Epidermal melanocyte (primary cell): ENCODE data around the gene MED12L.
A peak's percentile ranks its signal among the peaks of the same experiment; 100 is the strongest.
"Not testable (repeated sequence)": the region's sequence is repeated elsewhere in the genome, so short reads cannot be mapped to it uniquely, and the experiment has no call there.

Experiments
- DNase-seq: peaks from one replicate; pipeline ENCODE4 v3.0.0; 2011; ENCODE audit warnings: low spot score; ENCODE audit not compliant: insufficient read length

Gene MED12L, protein sequence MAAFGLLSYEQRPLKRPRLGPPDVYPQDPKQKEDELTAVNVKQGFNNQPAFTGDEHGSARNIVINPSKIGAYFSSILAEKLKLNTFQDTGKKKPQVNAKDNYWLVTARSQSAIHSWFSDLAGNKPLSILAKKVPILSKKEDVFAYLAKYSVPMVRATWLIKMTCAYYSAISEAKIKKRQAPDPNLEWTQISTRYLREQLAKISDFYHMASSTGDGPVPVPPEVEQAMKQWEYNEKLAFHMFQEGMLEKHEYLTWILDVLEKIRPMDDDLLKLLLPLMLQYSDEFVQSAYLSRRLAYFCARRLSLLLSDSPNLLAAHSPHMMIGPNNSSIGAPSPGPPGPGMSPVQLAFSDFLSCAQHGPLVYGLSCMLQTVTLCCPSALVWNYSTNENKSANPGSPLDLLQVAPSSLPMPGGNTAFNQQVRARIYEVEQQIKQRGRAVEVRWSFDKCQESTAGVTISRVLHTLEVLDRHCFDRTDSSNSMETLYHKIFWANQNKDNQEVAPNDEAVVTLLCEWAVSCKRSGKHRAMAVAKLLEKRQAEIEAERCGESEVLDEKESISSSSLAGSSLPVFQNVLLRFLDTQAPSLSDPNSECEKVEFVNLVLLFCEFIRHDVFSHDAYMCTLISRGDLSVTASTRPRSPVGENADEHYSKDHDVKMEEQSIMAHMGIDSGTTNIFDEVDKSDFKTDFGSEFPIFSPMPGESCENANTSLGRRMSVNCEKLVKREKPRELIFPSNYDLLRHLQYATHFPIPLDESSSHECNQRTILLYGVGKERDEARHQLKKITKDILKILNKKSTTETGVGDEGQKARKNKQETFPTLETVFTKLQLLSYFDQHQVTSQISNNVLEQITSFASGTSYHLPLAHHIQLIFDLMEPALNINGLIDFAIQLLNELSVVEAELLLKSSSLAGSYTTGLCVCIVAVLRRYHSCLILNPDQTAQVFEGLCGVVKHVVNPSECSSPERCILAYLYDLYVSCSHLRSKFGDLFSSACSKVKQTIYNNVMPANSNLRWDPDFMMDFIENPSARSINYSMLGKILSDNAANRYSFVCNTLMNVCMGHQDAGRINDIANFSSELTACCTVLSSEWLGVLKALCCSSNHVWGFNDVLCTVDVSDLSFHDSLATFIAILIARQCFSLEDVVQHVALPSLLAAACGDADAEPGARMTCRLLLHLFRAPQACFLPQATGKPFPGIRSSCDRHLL (N-terminal part only)

GRCh38 chr3:151085227-151085888, at the start of gene MED12L:
Gene MED12L (plus strand): TSS chr3:151085664. CDS start chr3:151086927, 1,263 bp downstream.
- peak; percentile 87 for DNase-seq

DNA sequence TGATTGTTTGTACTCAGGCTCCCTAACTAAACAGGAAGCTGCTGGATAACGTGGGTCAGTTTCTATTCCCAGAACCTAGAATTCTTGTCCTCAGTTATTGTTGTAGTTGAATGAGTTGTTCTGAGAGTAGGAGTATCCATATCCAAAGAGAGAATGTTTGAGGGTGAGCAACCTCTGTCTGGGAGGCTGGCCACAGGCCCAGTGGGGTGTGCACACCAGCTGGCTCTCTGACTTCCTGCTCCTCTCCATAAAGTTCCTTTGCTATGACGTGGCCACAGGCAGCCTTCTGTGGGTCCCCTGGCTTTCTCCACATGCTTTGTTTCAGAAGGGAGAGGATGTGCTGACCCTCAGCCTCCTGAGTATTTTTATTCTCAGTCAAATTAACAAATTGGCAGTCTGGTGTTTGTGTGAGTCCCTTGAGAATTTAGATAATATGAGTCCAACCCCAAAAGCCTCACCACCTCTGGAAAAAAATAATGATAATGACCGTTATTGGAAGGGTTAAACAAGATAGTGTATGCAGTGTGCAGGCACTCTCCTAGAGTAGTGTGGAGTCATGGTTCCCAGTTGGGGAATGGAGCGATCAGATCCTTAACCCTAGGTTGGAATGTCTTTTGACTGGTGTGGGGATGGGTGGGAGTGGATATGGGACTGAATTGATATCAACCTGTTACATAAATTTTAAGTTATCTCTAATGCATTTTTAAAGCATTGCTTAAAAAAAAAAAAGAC, 47.6 kb upstream of the MED12L start:
- peak; percentile 44 for DNase-seq

DNA sequence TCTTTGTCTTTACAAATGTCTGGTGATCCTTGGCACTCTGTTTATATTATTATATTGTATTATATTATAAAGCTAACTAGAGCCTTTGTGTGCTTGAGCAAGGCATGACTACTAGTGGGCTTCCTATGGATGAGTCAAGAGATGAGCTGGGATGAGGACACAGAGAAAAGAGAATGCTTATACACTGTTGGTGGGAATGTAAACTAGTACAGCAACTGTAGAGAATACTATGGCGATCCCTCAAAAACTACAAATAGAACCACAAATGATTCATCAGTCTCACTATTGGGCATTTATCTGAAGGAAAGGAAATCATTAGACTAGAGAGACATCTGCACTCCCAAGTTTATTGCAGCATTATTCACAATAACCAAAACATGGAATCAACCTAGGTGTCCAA, 40.8 kb upstream of the MED12L start:
- DNase-seq = no peak

GRCh38 chr3:151047636-151048035, 37.8 kb upstream of the MED12L start:
- DNase-seq = no peak

DNA sequence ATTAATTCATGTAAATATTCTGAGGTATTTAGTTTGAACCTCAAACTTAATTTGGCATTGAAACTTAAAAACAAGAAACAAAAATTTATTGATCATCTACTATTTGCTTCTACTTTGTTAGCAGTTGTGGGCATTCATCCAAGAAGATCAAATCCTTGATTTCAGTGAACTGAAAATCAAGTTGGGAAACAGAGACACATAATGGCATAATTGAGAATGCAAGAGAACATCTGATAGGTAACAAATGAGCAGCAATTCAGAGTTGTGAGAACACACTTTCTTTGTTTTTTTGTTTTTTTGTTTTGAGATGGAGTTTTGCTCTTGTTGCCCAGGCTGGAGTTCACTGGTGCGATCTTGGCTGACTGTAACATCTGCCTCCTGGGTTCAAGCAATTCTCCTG, 33.9 kb upstream of the MED12L start:
- no peak for DNase-seq

GRCh38 chr3:151052346-151052745, 33.1 kb upstream of the MED12L start:
- no peak for DNase-seq

- DNase-seq = no peak
Measured at GRCh38 chr3:151052756-151053155, 32.7 kb upstream of the MED12L start.

- no peak for DNase-seq
Measured at GRCh38 chr3:151058740-151059139, 26.7 kb upstream of the MED12L start.

- no peak for DNase-seq
Measured at GRCh38 chr3:151062611-151063010, 22.9 kb upstream of the MED12L start.

- no peak for DNase-seq
Measured at GRCh38 chr3:151067158-151067557, 18.3 kb upstream of the MED12L start.

- not testable (repeated sequence) for DNase-seq
Measured at GRCh38 chr3:151072842-151073241, 12.6 kb upstream of the MED12L start.

DNA sequence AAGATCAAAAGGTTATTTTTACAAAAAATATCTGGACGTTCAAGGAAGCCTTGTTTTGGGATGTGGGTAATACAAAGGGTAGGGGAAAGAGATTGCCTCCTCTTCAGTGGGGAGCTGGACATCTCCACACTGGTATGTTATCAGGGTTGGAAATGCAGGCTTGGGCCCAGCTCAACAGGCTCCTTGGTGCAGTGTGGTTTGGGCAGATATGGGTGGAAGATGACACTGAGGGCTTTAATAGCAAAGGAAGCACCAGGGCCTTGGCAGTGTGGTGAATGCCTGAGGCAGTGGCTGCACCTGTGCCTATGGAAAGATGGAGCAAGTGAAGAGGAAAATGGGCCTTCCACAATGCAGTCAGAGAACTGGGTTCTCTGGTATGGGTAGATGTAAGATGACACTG, 11.2 kb upstream of the MED12L start:
- no peak for DNase-seq

GRCh38 chr3:151075869-151076562, 9.4 kb upstream of the MED12L start:
- no peak for DNase-seq

- DNase-seq = no peak
Measured at GRCh38 chr3:151076626-151077025, 8.8 kb upstream of the MED12L start.

GRCh38 chr3:151081082-151081481, 4.4 kb upstream of the MED12L start:
- DNase-seq = not testable (repeated sequence)

- DNase-seq = no peak
Measured at GRCh38 chr3:151082880-151083838, 2.3 kb upstream of the MED12L start.

GRCh38 chr3:151084893-151085226, 604 bp upstream of the MED12L start:
- no peak for DNase-seq

DNA sequence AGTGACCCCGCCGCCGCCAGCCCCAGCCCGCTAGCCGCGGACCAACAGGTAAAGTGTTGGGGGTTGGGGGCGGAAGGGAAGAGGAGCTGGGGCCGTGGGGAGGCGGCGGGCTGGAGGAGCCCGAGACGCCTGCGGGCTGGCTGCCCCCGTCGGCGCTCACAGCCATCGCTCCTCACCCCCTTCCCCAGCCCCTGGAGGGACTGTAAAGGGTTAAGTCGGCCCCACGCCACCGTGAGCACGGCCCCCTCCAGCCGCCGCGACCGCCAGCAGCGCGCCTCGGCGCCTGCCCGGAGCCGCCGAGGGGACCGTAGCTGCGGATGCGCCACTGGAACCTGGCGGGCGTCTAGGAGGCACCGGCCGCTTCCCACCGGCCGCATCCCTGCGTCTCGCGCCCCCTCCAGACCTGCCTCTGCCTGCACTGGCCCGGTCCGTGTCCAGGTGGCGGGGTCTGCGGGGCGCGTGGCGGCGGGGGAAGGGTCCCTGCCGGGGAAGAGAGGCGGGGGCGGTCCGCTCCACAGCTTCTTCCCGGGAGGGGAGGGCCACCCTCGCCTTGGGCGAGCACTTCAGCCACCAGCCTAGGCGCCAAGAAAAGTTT, 522 bp downstream of the MED12L start:
- DNase-seq = no peak
